ENCODE measurements around the gene PKP4.

PKP4 gene

GRCh38 chr2:158655628-158656027 lies 198.9 kb downstream of the PKP4 start:
- Histone ChIP-seq H3K36me3 (ENCODE audit: control insufficient read depth, insufficient read depth, low read length) (no peaks in the 10 kb centered on the region), H3K27ac (ENCODE audit: insufficient read depth, low read length, poor library complexity, severe bottlenecking) (no peak overlapping the region), H3K9me3 (ENCODE audit: control insufficient read depth, low read length) (no peaks in the 10 kb centered on the region), H3K27me3 (replicated peaks; ENCODE audit: control insufficient read depth, insufficient read depth, low read length, poor library complexity, severe bottlenecking) (no peaks in the 10 kb centered on the region), H3K4me3 (ENCODE audit: insufficient read depth, low read depth, low read length, poor library complexity, severe bottlenecking) (no peak overlapping the region), H3K4me1 (ENCODE audit: control insufficient read depth, insufficient read depth, low read length, poor library complexity, severe bottlenecking) (no peaks in the 10 kb centered on the region)
- no peak for DNase-seq

GRCh38 chr2:158656492-158657229 lies 199.9 kb downstream of the PKP4 start:
- no peaks in the 10 kb centered on the region for H3K27me3 ChIP-seq (replicated peaks; ENCODE audit: control insufficient read depth, insufficient read depth, low read length, poor library complexity, severe bottlenecking)
- no peak for DNase-seq
- no peak overlapping the region for H3K4me3 ChIP-seq (ENCODE audit: insufficient read depth, low read depth, low read length, poor library complexity, severe bottlenecking)
- peaks cover 1% of the 10 kb centered on the region for H3K36me3 ChIP-seq (ENCODE audit: control insufficient read depth, insufficient read depth, low read length)
- H3K4me1 ChIP-seq (ENCODE audit: control insufficient read depth, insufficient read depth, low read length, poor library complexity, severe bottlenecking): no peaks in the 10 kb centered on the region
- no peaks in the 10 kb centered on the region for H3K9me3 ChIP-seq (ENCODE audit: control insufficient read depth, low read length)
- H3K27ac ChIP-seq (ENCODE audit: insufficient read depth, low read length, poor library complexity, severe bottlenecking): no peak overlapping the region

- no peak overlapping the region for H3K4me3 ChIP-seq (ENCODE audit: insufficient read depth, low read depth, low read length, poor library complexity, severe bottlenecking)
- no peak for DNase-seq
- no peaks in the 10 kb centered on the region for H3K9me3 ChIP-seq (ENCODE audit: control insufficient read depth, low read length)
- peaks cover 15% of the 10 kb centered on the region for H3K36me3 ChIP-seq (ENCODE audit: control insufficient read depth, insufficient read depth, low read length)
- no peak overlapping the region for H3K27ac ChIP-seq (ENCODE audit: insufficient read depth, low read length, poor library complexity, severe bottlenecking)
- H3K27me3 ChIP-seq (replicated peaks; ENCODE audit: control insufficient read depth, insufficient read depth, low read length, poor library complexity, severe bottlenecking): no peaks in the 10 kb centered on the region
- no peaks in the 10 kb centered on the region for H3K4me1 ChIP-seq (ENCODE audit: control insufficient read depth, insufficient read depth, low read length, poor library complexity, severe bottlenecking)
Measured at GRCh38 chr2:158658396-158658795, 201.6 kb downstream of the PKP4 start.

GRCh38 chr2:158659483-158659882 lies 202.7 kb downstream of the PKP4 start:
- Histone ChIP-seq H3K27me3 (replicated peaks; ENCODE audit: control insufficient read depth, insufficient read depth, low read length, poor library complexity, severe bottlenecking) (no peaks in the 10 kb centered on the region), H3K27ac (ENCODE audit: insufficient read depth, low read length, poor library complexity, severe bottlenecking) (no peak overlapping the region), H3K9me3 (ENCODE audit: control insufficient read depth, low read length) (no peaks in the 10 kb centered on the region), H3K4me3 (ENCODE audit: insufficient read depth, low read depth, low read length, poor library complexity, severe bottlenecking) (no peak overlapping the region), H3K36me3 (ENCODE audit: control insufficient read depth, insufficient read depth, low read length) (peaks cover 18% of the 10 kb centered on the region), H3K4me1 (ENCODE audit: control insufficient read depth, insufficient read depth, low read length, poor library complexity, severe bottlenecking) (no peaks in the 10 kb centered on the region)
- no peak for DNase-seq

GRCh38 chr2:158661231-158661630 lies 204.5 kb downstream of the PKP4 start:
- H3K36me3 ChIP-seq (ENCODE audit: control insufficient read depth, insufficient read depth, low read length): peaks cover 21% of the 10 kb centered on the region
- no peak overlapping the region for H3K27ac ChIP-seq (ENCODE audit: insufficient read depth, low read length, poor library complexity, severe bottlenecking)
- no peaks in the 10 kb centered on the region for H3K9me3 ChIP-seq (ENCODE audit: control insufficient read depth, low read length)
- H3K27me3 ChIP-seq (replicated peaks; ENCODE audit: control insufficient read depth, insufficient read depth, low read length, poor library complexity, severe bottlenecking): no peaks in the 10 kb centered on the region
- H3K4me1 ChIP-seq (ENCODE audit: control insufficient read depth, insufficient read depth, low read length, poor library complexity, severe bottlenecking): no peaks in the 10 kb centered on the region
- DNase-seq: no peak
- H3K4me3 ChIP-seq (ENCODE audit: insufficient read depth, low read depth, low read length, poor library complexity, severe bottlenecking): no peak overlapping the region

- Histone ChIP-seq H3K4me1 (ENCODE audit: control insufficient read depth, insufficient read depth, low read length, poor library complexity, severe bottlenecking) (no peaks in the 10 kb centered on the region), H3K9me3 (ENCODE audit: control insufficient read depth, low read length) (no peaks in the 10 kb centered on the region), H3K4me3 (ENCODE audit: insufficient read depth, low read depth, low read length, poor library complexity, severe bottlenecking) (no peak overlapping the region), H3K36me3 (ENCODE audit: control insufficient read depth, insufficient read depth, low read length) (peaks cover 21% of the 10 kb centered on the region), H3K27ac (ENCODE audit: insufficient read depth, low read length, poor library complexity, severe bottlenecking) (no peak overlapping the region), H3K27me3 (replicated peaks; ENCODE audit: control insufficient read depth, insufficient read depth, low read length, poor library complexity, severe bottlenecking) (no peaks in the 10 kb centered on the region)
- no peak for DNase-seq
Measured at GRCh38 chr2:158662421-158662820, 205.7 kb downstream of the PKP4 start.

- Histone ChIP-seq H3K9me3 (ENCODE audit: control insufficient read depth, low read length) (no peaks in the 10 kb centered on the region), H3K4me1 (ENCODE audit: control insufficient read depth, insufficient read depth, low read length, poor library complexity, severe bottlenecking) (no peaks in the 10 kb centered on the region), H3K27me3 (replicated peaks; ENCODE audit: control insufficient read depth, insufficient read depth, low read length, poor library complexity, severe bottlenecking) (no peaks in the 10 kb centered on the region), H3K27ac (ENCODE audit: insufficient read depth, low read length, poor library complexity, severe bottlenecking) (no peak overlapping the region), H3K4me3 (ENCODE audit: insufficient read depth, low read depth, low read length, poor library complexity, severe bottlenecking) (no peak overlapping the region), H3K36me3 (ENCODE audit: control insufficient read depth, insufficient read depth, low read length) (peaks cover 21% of the 10 kb centered on the region)
- no peak for DNase-seq
Measured at GRCh38 chr2:158663796-158664195, 207.0 kb downstream of the PKP4 start.

- Histone ChIP-seq H3K27me3 (replicated peaks; ENCODE audit: control insufficient read depth, insufficient read depth, low read length, poor library complexity, severe bottlenecking) (no peaks in the 10 kb centered on the region), H3K4me1 (ENCODE audit: control insufficient read depth, insufficient read depth, low read length, poor library complexity, severe bottlenecking) (no peaks in the 10 kb centered on the region), H3K9me3 (ENCODE audit: control insufficient read depth, low read length) (no peaks in the 10 kb centered on the region), H3K36me3 (ENCODE audit: control insufficient read depth, insufficient read depth, low read length) (peaks cover 21% of the 10 kb centered on the region), H3K4me3 (ENCODE audit: insufficient read depth, low read depth, low read length, poor library complexity, severe bottlenecking) (no peak overlapping the region), H3K27ac (ENCODE audit: insufficient read depth, low read length, poor library complexity, severe bottlenecking) (no peak overlapping the region)
- no peak for DNase-seq
Measured at GRCh38 chr2:158664987-158665386, 208.2 kb downstream of the PKP4 start.

GRCh38 chr2:158665536-158666302 lies 209.0 kb downstream of the PKP4 start:
- H3K9me3 ChIP-seq (ENCODE audit: control insufficient read depth, low read length): no peaks in the 10 kb centered on the region
- no peak for DNase-seq
- H3K36me3 ChIP-seq (ENCODE audit: control insufficient read depth, insufficient read depth, low read length): peaks cover 21% of the 10 kb centered on the region

GRCh38 chr2:158666969-158667368 lies 210.2 kb downstream of the PKP4 start:
- no peak for DNase-seq
- H3K36me3 ChIP-seq (ENCODE audit: control insufficient read depth, insufficient read depth, low read length): peaks cover 17% of the 10 kb centered on the region
- H3K27ac ChIP-seq (ENCODE audit: insufficient read depth, low read length, poor library complexity, severe bottlenecking): no peak overlapping the region
- H3K4me3 ChIP-seq (ENCODE audit: insufficient read depth, low read depth, low read length, poor library complexity, severe bottlenecking): no peak overlapping the region
- H3K4me1 ChIP-seq (ENCODE audit: control insufficient read depth, insufficient read depth, low read length, poor library complexity, severe bottlenecking): no peaks in the 10 kb centered on the region
- no peaks in the 10 kb centered on the region for H3K27me3 ChIP-seq (replicated peaks; ENCODE audit: control insufficient read depth, insufficient read depth, low read length, poor library complexity, severe bottlenecking)
- no peaks in the 10 kb centered on the region for H3K9me3 ChIP-seq (ENCODE audit: control insufficient read depth, low read length)

More at GRCh38 chr2:158665536-158666302, 209.0 kb downstream of the PKP4 start:
- H3K27ac ChIP-seq (ENCODE audit: insufficient read depth, low read length, poor library complexity, severe bottlenecking): no peak overlapping the region
- H3K4me1 ChIP-seq (ENCODE audit: control insufficient read depth, insufficient read depth, low read length, poor library complexity, severe bottlenecking): no peaks in the 10 kb centered on the region
- H3K4me3 ChIP-seq (ENCODE audit: insufficient read depth, low read depth, low read length, poor library complexity, severe bottlenecking): no peak overlapping the region
- H3K27me3 ChIP-seq (replicated peaks; ENCODE audit: control insufficient read depth, insufficient read depth, low read length, poor library complexity, severe bottlenecking): no peaks in the 10 kb centered on the region

Data from effector memory CD4-positive, alpha-beta T cell (primary cell).